IMR-90 (cell line): ENCODE data around the gene AQP4. TPM values are rescaled to one million over a fixed set of nuclear protein-coding genes. Genes with fewer than 3 reads are reported as not detected.

Experiments used
- ATAC-seq: fragments of 200-7000 bp; cut with Tn5 transposase; 2 replicates; pipeline ENCODE4 v1.9.1; 2020; ENCODE audit warnings: low read depth, mild to moderate bottlenecking, moderate library complexity
- BruUV-seq: library from RNA; stranded (reverse); fragments of 400-500 nt; replicated peaks from 2 replicates; lab custom pipeline; 2021; lab: Mats Ljungman, UMichigan
- CTCF ChIA-PET: fragments of 300-600 bp; formaldehyde crosslinking; extraction: SDS; loops from one replicate; lab custom pipeline; 2021; ENCODE audit warnings: antibody characterized with exemption; lab: Yijun Ruan, JAX
- POLR2A ChIA-PET: fragments of 300-600 bp; sonication (Branson Sonifier 250); formaldehyde crosslinking; loops from one replicate; lab custom pipeline; 2022; ENCODE audit warnings: antibody characterized with exemption; ENCODE audit not compliant: unreplicated experiment; lab: Charles Lee
- DNase-seq: peaks from one replicate; pipeline ENCODE4 v3.0.0; 2013
- H2AFZ ChIP-seq: replicated peaks from 2 replicates; pipeline ENCODE3; 2013; ENCODE audit warnings: low read length, mild to moderate bottlenecking; ENCODE audit not compliant: poor library complexity
- H2AK5ac ChIP-seq: 2 replicates; pipeline ENCODE4 v1.6.1; 2013; ENCODE audit warnings: low read depth, low read length, inconsistent platforms
- H2AK9ac ChIP-seq: replicated peaks from 2 replicates; pipeline ENCODE3; 2013; ENCODE audit warnings: mild to moderate bottlenecking, low read depth, low read length, moderate library complexity; ENCODE audit not compliant: poor library complexity
- H2BK120ac ChIP-seq: 2 replicates; pipeline ENCODE4 v1.6.1; 2013; ENCODE audit warnings: low read depth, low read length, inconsistent platforms
- H2BK15ac ChIP-seq: 3 replicates; pipeline ENCODE4 v1.6.1; 2013; ENCODE audit warnings: low read depth, low read length, inconsistent platforms
- H2BK20ac ChIP-seq: 2 replicates; pipeline ENCODE4 v1.6.1; 2013; ENCODE audit warnings: low read depth, mild to moderate bottlenecking, inconsistent platforms, low read length, moderate library complexity
- H2BK5ac ChIP-seq: 2 replicates; pipeline ENCODE4 v1.6.1; 2013; ENCODE audit warnings: mild to moderate bottlenecking, low read depth, low read length, inconsistent platforms; ENCODE audit not compliant: poor library complexity, severe bottlenecking
- H3K14ac ChIP-seq: replicated peaks from 2 replicates; pipeline ENCODE4 v1.6.1; 2013; ENCODE audit warnings: low read depth, low read length, inconsistent platforms
- H3K18ac ChIP-seq: 2 replicates; pipeline ENCODE4 v1.6.1; 2013; ENCODE audit warnings: low read depth, low read length, control low read depth
- H3K23ac ChIP-seq: 2 replicates; pipeline ENCODE4 v1.6.1; 2013; ENCODE audit warnings: low read depth, low read length, inconsistent platforms
- H3K27ac ChIP-seq: 2 replicates; pipeline ENCODE4 v1.5.1; 2013; ENCODE audit warnings: mild to moderate bottlenecking, control low read depth, low read length; ENCODE audit not compliant: insufficient read depth
- H3K27me3 ChIP-seq: 2 replicates; pipeline ENCODE4 v1.6.1; 2013; ENCODE audit warnings: low read length; ENCODE audit not compliant: control insufficient read depth, insufficient read depth
- H3K36me3 ChIP-seq: 2 replicates; pipeline ENCODE4 v1.6.1; 2013; ENCODE audit warnings: low read length, mixed read lengths; ENCODE audit not compliant: control insufficient read depth, insufficient read depth
- H3K4ac ChIP-seq: 2 replicates; pipeline ENCODE4 v1.6.1; 2013; ENCODE audit warnings: low read depth, low read length, inconsistent platforms
- H3K4me1 ChIP-seq: 2 replicates; pipeline ENCODE4 v1.6.1; 2013; ENCODE audit warnings: low read length, mixed read lengths; ENCODE audit not compliant: control insufficient read depth, insufficient read depth
- H3K4me2 ChIP-seq: 2 replicates; pipeline ENCODE4 v1.6.1; 2013; ENCODE audit warnings: low read depth, mild to moderate bottlenecking, control low read depth, low read length, moderate library complexity
- H3K4me3 ChIP-seq: 2 replicates; pipeline ENCODE4 v1.5.1; 2013; ENCODE audit warnings: low read depth, mild to moderate bottlenecking, control low read depth, low read length, moderate library complexity; ENCODE audit not compliant: insufficient read depth
- H3K56ac ChIP-seq: 2 replicates; pipeline ENCODE4 v1.6.1; 2013; ENCODE audit warnings: low read length, inconsistent platforms; ENCODE audit not compliant: insufficient read depth; ENCODE audit errors: extremely low read depth
- H3K79me1 ChIP-seq, 2 experiments: 2 replicates each; pipeline ENCODE4 v1.6.1; 2013; ENCODE audit warnings: low read length in 2 of 2, inconsistent platforms in 1 of 2, low read depth in 1 of 2
- H3K9ac ChIP-seq: 2 replicates; pipeline ENCODE4 v1.6.1; 2013; ENCODE audit warnings: low read depth, low read length, control low read depth
- H3K9me1 ChIP-seq: 2 replicates; pipeline ENCODE4 v1.6.1; 2013; ENCODE audit warnings: low read length, inconsistent platforms; ENCODE audit not compliant: insufficient read depth
- H3K9me3 ChIP-seq: 2 replicates; pipeline ENCODE4 v1.6.1; 2013; ENCODE audit warnings: low read length; ENCODE audit not compliant: control insufficient read depth, insufficient read depth
- H4K20me1 ChIP-seq: 2 replicates; pipeline ENCODE4 v1.6.1; 2013; ENCODE audit warnings: low read length, inconsistent platforms; ENCODE audit not compliant: insufficient read depth
- H4K5ac ChIP-seq: 2 replicates; pipeline ENCODE4 v1.6.1; 2013; ENCODE audit warnings: mild to moderate bottlenecking, low read depth, low read length, control low read depth
- H4K8ac ChIP-seq, 2 experiments: 2 replicates each; pipeline ENCODE4 v1.6.1; 2013; ENCODE audit warnings: low read depth in 2 of 2, low read length in 2 of 2, control low read depth in 1 of 2, inconsistent platforms in 1 of 2
- H4K91ac ChIP-seq: 2 replicates; pipeline ENCODE4 v1.6.1; 2013; ENCODE audit warnings: low read depth, low read length, inconsistent platforms; ENCODE audit not compliant: insufficient read depth
- BHLHE40 ChIP-seq: fragments of 150-350 bp; IDR thresholded peaks from 2 replicates; pipeline ENCODE4 v1.6.1; 2016; ENCODE audit warnings: mild to moderate bottlenecking, low read depth, low read length
- CHD1 ChIP-seq: IDR thresholded peaks from 2 replicates; pipeline ENCODE4 v1.6.1; 2012; ENCODE audit warnings: low read depth, low read length, improper control_type of control experiment
- FOS ChIP-seq: fragments of 150-350 bp; IDR thresholded peaks from 2 replicates; pipeline ENCODE4 v1.6.1; 2016; ENCODE audit warnings: low read depth, low read length
- MAFK ChIP-seq: IDR thresholded peaks from 2 replicates; pipeline ENCODE4 v1.6.1; 2012; ENCODE audit warnings: low read depth, low read length, improper control_type of control experiment
- MAZ ChIP-seq: IDR thresholded peaks from 2 replicates; pipeline ENCODE4 v1.6.1; 2012; ENCODE audit warnings: low read depth, mild to moderate bottlenecking, low read length, improper control_type of control experiment, moderate library complexity, borderline replicate concordance
- MXI1 ChIP-seq: IDR thresholded peaks from 2 replicates; pipeline ENCODE4 v1.6.1; 2012; ENCODE audit warnings: low read depth, mild to moderate bottlenecking, low read length, moderate library complexity, borderline replicate concordance
- NFE2L2 ChIP-seq: fragments of 150-350 bp; IDR thresholded peaks from 2 replicates; pipeline ENCODE4 v1.6.1; 2016; ENCODE audit warnings: low read depth, mild to moderate bottlenecking, low read length
- POLR2A ChIP-seq: IDR thresholded peaks from 2 replicates; pipeline ENCODE4 v1.6.1; 2012; ENCODE audit warnings: mild to moderate bottlenecking, low read depth, low read length
- RAD21 ChIP-seq: IDR thresholded peaks from 2 replicates; pipeline ENCODE4 v1.6.1; 2012; ENCODE audit warnings: low read length, improper control_type of control experiment
- RFX5 ChIP-seq: IDR thresholded peaks from 2 replicates; pipeline ENCODE4 v1.8.0; 2012; ENCODE audit warnings: low read depth, mild to moderate bottlenecking, low read length, moderate library complexity
- SMC3 ChIP-seq: fragments of 150-350 bp; IDR thresholded peaks from 2 replicates; pipeline ENCODE4 v1.6.1; 2016; ENCODE audit warnings: low read depth, mild to moderate bottlenecking, antibody characterized with exemption, low read length, moderate library complexity
- WGBS, 2 experiments: methylation state at CpG; one replicate each; pipeline versions ENCODE4 v1.1.5 to v1.1.7; 2013; ENCODE audit warnings: missing lambda C conversion rate in 2 of 2; ENCODE audit not compliant: insufficient read length in 1 of 2; ENCODE audit errors: extremely low coverage in 2 of 2; 5-methylcytosine and 5-hydroxymethylcytosine counted together
- dilution Hi-C: fragments of 300-500 bp; cut with HindIII; formaldehyde crosslinking; loops from one replicate; pipeline ENCODE4 v1.14.3; 2018; ENCODE audit warnings: low sequenced_read_pairs; ENCODE audit not compliant: unreplicated experiment
- in situ Hi-C: fragments of 300-500 bp; cut with MboI; formaldehyde crosslinking; loops from 3 replicates; pipeline ENCODE4 v1.14.3; 2019; ENCODE audit warnings: low sequenced_read_pairs, inconsistent platforms, mixed read lengths
- intact Hi-C: fragments of 100-400 bp; cut with micrococcal nuclease; formaldehyde crosslinking; loops from 2 replicates; pipeline ENCODE4 v1.10.0; 2022
- polyA plus RNA-seq, 3 experiments: library from polyadenylated mRNA; depleted of rRNA; stranded (reverse); fragments of >200 nt; gene quantifications; 2 replicates each; pipeline ENCODE4 v1.2.3, GENCODE V29; 2012; ENCODE audit warnings: low replicate concordance in 1 of 3
- total RNA-seq: library from RNA; depleted of rRNA; stranded (reverse); fragments of >200 nt; gene quantifications from 2 replicates; pipeline ENCODE4 v1.2.3, GENCODE V29; 2012
- TF ChIP-seq, protein P1 (sequence below): fragments of 150-350 bp; IDR thresholded peaks from 2 replicates; pipeline ENCODE4 v1.6.1; 2017; ENCODE audit warnings: mild to moderate bottlenecking, antibody characterized with exemption, low read length, low read depth

AQP4 gene
- total and polyA plus RNA-seq, 2 of the 4 experiments (the other 2 are of a cell fraction) = not detected

- H3K9ac ChIP-seq = no peak overlapping the region
- H2AK5ac ChIP-seq = no peak overlapping the region
- H3K9me1 ChIP-seq = no peaks in the 10 kb centered on the region
- in situ Hi-C loops (no loop called here), intact Hi-C loops (no loop called here), dilution Hi-C loops (no loop called here)
- H2AFZ ChIP-seq = no peak overlapping the region
- H3K18ac ChIP-seq = no peak overlapping the region
- H2BK120ac ChIP-seq = no peak overlapping the region
- no peak overlapping the region for H2BK20ac ChIP-seq
- DNase-seq = no peak
- H4K20me1 ChIP-seq = no peaks in the 10 kb centered on the region
- H3K14ac ChIP-seq = no peak overlapping the region
- H3K4ac ChIP-seq = no peak overlapping the region
- no peak overlapping the region for H3K56ac ChIP-seq
- H2BK5ac ChIP-seq = no peak overlapping the region
- CTCF ChIA-PET = no interaction called here
- H4K8ac ChIP-seq = no peak overlapping the region
- POLR2A ChIA-PET = no interaction called here
- no peak overlapping the region for H3K4me3 ChIP-seq
- H3K9me3 ChIP-seq = no peaks in the 10 kb centered on the region
- H3K79me1 ChIP-seq = no peaks in the 10 kb centered on the region
- H3K36me3 ChIP-seq = no peaks in the 10 kb centered on the region
- ATAC-seq = no peak
- TF ChIP-seq, protein P1, sequence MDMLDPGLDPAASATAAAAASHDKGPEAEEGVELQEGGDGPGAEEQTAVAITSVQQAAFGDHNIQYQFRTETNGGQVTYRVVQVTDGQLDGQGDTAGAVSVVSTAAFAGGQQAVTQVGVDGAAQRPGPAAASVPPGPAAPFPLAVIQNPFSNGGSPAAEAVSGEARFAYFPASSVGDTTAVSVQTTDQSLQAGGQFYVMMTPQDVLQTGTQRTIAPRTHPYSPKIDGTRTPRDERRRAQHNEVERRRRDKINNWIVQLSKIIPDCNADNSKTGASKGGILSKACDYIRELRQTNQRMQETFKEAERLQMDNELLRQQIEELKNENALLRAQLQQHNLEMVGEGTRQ = no peak
- TF ChIP-seq MAFK = no peak
- no peak for TF ChIP-seq RFX5
- no peak for TF ChIP-seq NFE2L2
- TF ChIP-seq BHLHE40 = no peak
- no peak for TF ChIP-seq MAZ
- no peak for TF ChIP-seq MXI1
- TF ChIP-seq FOS = no peak
- TF ChIP-seq POLR2A = no peak
- no peak for TF ChIP-seq RAD21
- no peak for TF ChIP-seq CHD1
- TF ChIP-seq SMC3 = no peak
- WGBS, 2 experiments = no CpG with 5 or more reads among the region's 1 CpG
- no peak overlapping the region for H3K27ac ChIP-seq
- no TSS peak for BruUV-seq
- no peaks in the 10 kb centered on the region for H3K27me3 ChIP-seq
- no peaks in the 10 kb centered on the region for H3K4me1 ChIP-seq
- H4K91ac ChIP-seq = no peak overlapping the region
- H4K5ac ChIP-seq = no peak overlapping the region
- H3K4me2 ChIP-seq = no peak overlapping the region
- no peak overlapping the region for H2AK9ac ChIP-seq
- H2BK15ac ChIP-seq = no peak overlapping the region
- no peak overlapping the region for H3K23ac ChIP-seq
Measured at GRCh38 chr18:26813043-26813442, 52.5 kb downstream of the AQP4 start.
